IMR-90 (cell line): ENCODE measurements around the gene TXNRD1.

ENCODE experiments used
- CTCF ChIP-seq: conservative IDR thresholded peaks from 2 replicates; pipeline ENCODE4 v1.5.1; 2012; ENCODE audit warnings: mild to moderate bottlenecking, low read depth, low read length, improper control_type of control experiment
- FOS ChIP-seq: fragments of 150-350 bp; IDR thresholded peaks from 2 replicates; pipeline ENCODE4 v1.6.1; 2016; ENCODE audit warnings: low read depth, low read length
- MAFK ChIP-seq: IDR thresholded peaks from 2 replicates; pipeline ENCODE4 v1.6.1; 2012; ENCODE audit warnings: low read depth, low read length, improper control_type of control experiment
- NFE2L2 ChIP-seq: fragments of 150-350 bp; IDR thresholded peaks from 2 replicates; pipeline ENCODE4 v1.6.1; 2016; ENCODE audit warnings: low read depth, mild to moderate bottlenecking, low read length
- POLR2A ChIP-seq: IDR thresholded peaks from 2 replicates; pipeline ENCODE4 v1.6.1; 2012; ENCODE audit warnings: mild to moderate bottlenecking, low read depth, low read length
- RCOR1 ChIP-seq: IDR thresholded peaks from 2 replicates; pipeline ENCODE4 v1.6.1; 2012; ENCODE audit warnings: mild to moderate bottlenecking, low read length, improper control_type of control experiment; ENCODE audit not compliant: insufficient replicate concordance
- RFX5 ChIP-seq: IDR thresholded peaks from 2 replicates; pipeline ENCODE4 v1.8.0; 2012; ENCODE audit warnings: low read depth, mild to moderate bottlenecking, low read length, moderate library complexity

DNA sequence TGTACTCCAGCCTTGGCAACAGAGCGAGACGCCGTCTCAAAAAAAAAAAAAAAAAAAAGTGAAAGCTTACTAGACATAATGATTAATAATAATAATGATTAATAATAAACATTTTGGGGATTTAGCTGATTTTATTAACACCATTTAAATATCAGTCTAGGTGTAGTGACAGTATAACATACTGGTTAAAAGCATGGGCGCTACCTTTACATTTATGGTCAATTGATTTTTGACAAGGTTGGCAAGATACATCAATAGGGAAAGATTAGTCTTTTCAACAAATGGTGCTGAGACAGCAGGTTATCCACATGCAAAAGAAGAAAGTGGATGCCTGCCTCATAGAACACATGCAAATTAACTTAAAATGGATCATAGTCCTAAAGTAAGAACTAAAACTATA lies 34.3 kb downstream of the TXNRD1 start:
- TF ChIP-seq CTCF (no peak), POLR2A (no peak), MAFK (no peak), RCOR1 (no peak), FOS (no peak), RFX5 (no peak), NFE2L2 (no peak)
